Measurements from ENCODE around the gene SETDB2. TPM values are rescaled to one million over a fixed set of nuclear protein-coding genes. Genes with fewer than 3 reads are reported as not detected.
A peak's percentile ranks its signal among the peaks of the same experiment; 100 is the strongest.

The SETDB2 gene
- total RNA-seq, 4 donors from 2014 or later: 10.0 to 13.4 (median 10.6) TPM

GRCh38 chr13:49400755-49401659, 43.1 kb upstream of the SETDB2 start:
- peaks cover 0 to 15% (median 0%) of the 10 kb centered on the region in 3 donors for H3K9me3 ChIP-seq
- 0 to 10% methylated on average over 5 to 7 of the region's 7 CpGs for WGBS, 2 donors (ENCODE audit: low coverage in 1 of 2)
- H3K27me3 ChIP-seq: no peaks in the 10 kb centered on the region
- no peaks in the 10 kb centered on the region for H3K36me3 ChIP-seq
- peak; percentile 35 to 60 for TF ChIP-seq POLR2A (IDR thresholded peaks at IDR 0.05)
- TF ChIP-seq EP300 (IDR thresholded peaks at IDR 0.05): no peak
- TF ChIP-seq POLR2AphosphoS5 (IDR thresholded peaks at IDR 0.05): peak; percentile 93
- peak overlapping the region; percentile 88 to 95 (median 88) for H3K27ac ChIP-seq
- peak; percentile 96 for ATAC-seq
- H3K4me1 ChIP-seq: peaks cover 0 to 52% (median 0%) of the 10 kb centered on the region in 3 donors
- peak overlapping the region; percentile 52 to 98 for H3K4me3 ChIP-seq

GRCh38 chr13:49403996-49404702, 39.9 kb upstream of the SETDB2 start:
- 79 to 80% methylated on average over 2 to 6 of the region's 7 CpGs for WGBS, 2 donors (ENCODE audit: low coverage in 1 of 2)
- Histone ChIP-seq H3K27me3 (no peaks in the 10 kb centered on the region), H3K9me3 (peaks cover 0 to 15% (median 0%) of the 10 kb centered on the region in 3 donors), H3K4me3 (no peak overlapping the region), H3K27ac (no peak overlapping the region), H3K4me1 (peaks cover 0 to 22% (median 0%) of the 10 kb centered on the region in 3 donors), H3K36me3 (no peaks in the 10 kb centered on the region)
- no peak for ATAC-seq
- TF ChIP-seq EP300 (IDR thresholded peaks at IDR 0.05) (no peak), POLR2AphosphoS5 (IDR thresholded peaks at IDR 0.05) (no peak), POLR2A (IDR thresholded peaks at IDR 0.05) (no peak), CTCF (IDR thresholded peaks at IDR 0.05) (no peak)

- no CpG with 5 or more reads among the region's 1 CpG for WGBS, 2 donors (ENCODE audit: low coverage in 1 of 2)
- Histone ChIP-seq H3K4me3 (no peak overlapping the region), H3K4me1 (peaks cover 0 to 17% (median 0%) of the 10 kb centered on the region in 3 donors), H3K27me3 (no peaks in the 10 kb centered on the region), H3K9me3 (peaks cover 0 to 15% (median 0%) of the 10 kb centered on the region in 3 donors), H3K27ac (no peak overlapping the region), H3K36me3 (no peaks in the 10 kb centered on the region)
- ATAC-seq: no peak
- TF ChIP-seq POLR2A (IDR thresholded peaks at IDR 0.05) (no peak), POLR2AphosphoS5 (IDR thresholded peaks at IDR 0.05) (no peak)
These were observed 39.4 kb upstream of the SETDB2 start for GRCh38 chr13:49404703-49405020.

GRCh38 chr13:49407068-49407467, 37.0 kb upstream of the SETDB2 start:
- Histone ChIP-seq H3K4me1 (peaks cover 0 to 20% (median 0%) of the 10 kb centered on the region in 3 donors), H3K9me3 (peaks cover 0 to 15% (median 0%) of the 10 kb centered on the region in 3 donors), H3K4me3 (no peak overlapping the region), H3K36me3 (no peaks in the 10 kb centered on the region), H3K27me3 (no peaks in the 10 kb centered on the region), H3K27ac (no peak overlapping the region)
- 89 to 92% methylated on average over 1 of the region's 1 CpG for WGBS, 2 donors (ENCODE audit: low coverage in 1 of 2)
- no peak for ATAC-seq
- no peak for TF ChIP-seq EP300 (IDR thresholded peaks at IDR 0.05)
- no peak for TF ChIP-seq POLR2A (IDR thresholded peaks at IDR 0.05)
- TF ChIP-seq POLR2AphosphoS5 (IDR thresholded peaks at IDR 0.05): no peak
- TF ChIP-seq CTCF (IDR thresholded peaks at IDR 0.05): no peak

- TF ChIP-seq EP300 (IDR thresholded peaks at IDR 0.05) (no peak), CTCF (IDR thresholded peaks at IDR 0.05) (no peak), POLR2AphosphoS5 (IDR thresholded peaks at IDR 0.05) (no peak), POLR2A (IDR thresholded peaks at IDR 0.05) (no peak)
- no peak for ATAC-seq
- WGBS, 2 donors (ENCODE audit: low coverage in 1 of 2): 83 to 100% methylated on average over 1 to 4 of the region's 4 CpGs
- no peaks in the 10 kb centered on the region for H3K36me3 ChIP-seq
- H3K4me3 ChIP-seq: no peak overlapping the region
- H3K27ac ChIP-seq: no peak overlapping the region
- H3K4me1 ChIP-seq: peaks cover 0 to 11% (median 0%) of the 10 kb centered on the region in 3 donors
- no peaks in the 10 kb centered on the region for H3K27me3 ChIP-seq
- peaks cover 0 to 15% (median 0%) of the 10 kb centered on the region in 3 donors for H3K9me3 ChIP-seq
These were observed 36.1 kb upstream of the SETDB2 start for GRCh38 chr13:49407936-49408335.
